SKM-1 (cell line): Measurements from ENCODE around the gene PPARD.

Experiments used
- DNase-seq: peaks from one replicate; lab custom pipeline; 2025; ENCODE audit not compliant: unreplicated experiment; lab: John Stamatoyannopoulos, UW

The PPARD gene

DNA sequence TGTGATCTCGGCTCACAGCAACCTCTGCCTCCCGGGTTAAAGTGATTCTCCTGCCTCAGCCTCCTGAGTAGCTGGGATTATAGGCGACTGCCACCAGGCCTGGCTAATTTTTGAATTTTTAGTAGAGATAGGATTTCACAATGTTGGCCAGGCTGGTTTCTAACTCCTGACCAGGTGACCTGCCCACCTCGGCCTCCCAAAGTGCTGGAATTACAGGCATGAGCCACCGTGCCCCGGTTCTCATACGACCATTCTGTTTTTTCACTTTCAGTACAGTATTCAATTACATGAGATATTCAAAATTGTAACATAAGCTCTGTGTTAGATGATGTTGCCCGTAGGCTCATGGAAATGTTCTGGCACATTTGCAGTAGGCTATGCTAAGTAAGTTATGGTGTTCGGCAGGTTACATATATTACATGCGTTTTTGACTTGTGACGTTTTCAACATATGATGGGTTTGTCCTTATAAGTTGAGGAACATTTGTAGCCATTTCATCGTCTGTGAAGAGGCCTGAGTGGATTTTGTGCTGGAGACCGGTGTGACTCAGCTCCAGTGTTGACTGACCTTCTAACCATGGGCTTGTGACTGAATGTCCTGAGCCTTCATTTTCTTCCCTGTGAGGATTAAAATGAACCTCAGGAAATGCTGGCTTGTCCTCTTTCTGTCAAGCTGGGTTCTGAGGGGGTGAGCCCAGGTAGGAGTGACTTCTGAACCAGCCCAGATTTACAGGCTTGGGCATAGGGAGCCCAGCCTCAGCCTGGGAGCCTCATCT lies 12.2 kb downstream of the PPARD start:
- no peak for DNase-seq

DNA sequence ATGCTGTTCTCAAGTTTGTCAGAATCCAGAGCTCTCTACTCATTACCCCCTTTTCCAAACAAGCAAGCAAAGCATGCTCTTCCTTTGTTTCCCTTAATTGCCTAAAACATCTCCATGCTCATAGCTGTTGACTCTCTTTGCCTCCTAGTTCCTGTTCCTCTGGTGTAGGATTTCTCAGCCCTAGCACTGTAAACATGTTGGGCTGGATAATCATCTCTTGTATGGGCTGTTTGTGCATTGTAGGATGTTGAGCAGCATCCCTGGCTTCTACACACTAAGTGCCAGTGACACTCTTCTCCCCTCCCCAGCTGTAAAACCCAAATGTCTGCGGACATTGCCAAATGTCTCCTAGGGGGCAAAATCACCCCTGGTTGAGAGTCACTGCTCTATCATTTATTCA lies 14.0 kb downstream of the PPARD start:
- no peak for DNase-seq

DNA sequence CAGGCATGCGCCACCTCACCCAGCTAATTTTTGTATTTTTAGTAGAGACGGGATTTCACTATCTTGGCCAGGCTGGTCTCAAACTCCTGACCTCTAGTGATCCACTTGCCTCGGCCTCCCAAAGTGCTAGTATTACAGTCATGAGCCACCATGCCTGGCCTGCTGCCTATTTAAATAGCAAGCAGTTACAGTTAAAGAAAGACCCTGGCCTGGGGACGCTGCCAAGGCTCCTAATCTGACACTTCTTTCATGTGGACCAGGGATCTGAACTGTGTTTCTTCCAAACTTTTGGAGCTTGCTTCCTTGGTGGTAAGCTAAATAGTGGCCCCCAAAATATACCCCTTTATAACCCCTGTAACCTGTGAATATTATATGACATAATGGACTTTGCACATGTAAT lies 15.3 kb downstream of the PPARD start:
- no peak for DNase-seq

DNA sequence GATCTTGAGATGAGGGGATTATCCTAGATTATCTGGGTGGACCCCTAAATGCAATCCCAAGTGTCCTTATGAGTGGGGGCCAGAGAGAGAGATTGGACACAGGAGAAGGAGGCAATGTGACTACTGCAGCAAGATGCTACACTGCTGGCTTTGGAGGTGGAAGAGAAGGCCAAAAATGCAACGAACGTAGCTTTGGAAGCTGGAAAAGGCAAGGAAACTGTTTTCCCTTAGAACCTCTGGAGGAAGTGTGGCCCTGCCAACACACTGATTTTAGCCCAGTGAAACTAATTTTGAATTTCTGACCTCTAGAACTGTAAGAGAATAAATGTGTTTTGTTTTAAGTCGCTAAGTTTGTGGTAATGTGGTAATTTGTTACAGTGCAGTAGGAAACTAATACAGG lies 15.7 kb downstream of the PPARD start:
- DNase-seq, result no peak

DNA sequence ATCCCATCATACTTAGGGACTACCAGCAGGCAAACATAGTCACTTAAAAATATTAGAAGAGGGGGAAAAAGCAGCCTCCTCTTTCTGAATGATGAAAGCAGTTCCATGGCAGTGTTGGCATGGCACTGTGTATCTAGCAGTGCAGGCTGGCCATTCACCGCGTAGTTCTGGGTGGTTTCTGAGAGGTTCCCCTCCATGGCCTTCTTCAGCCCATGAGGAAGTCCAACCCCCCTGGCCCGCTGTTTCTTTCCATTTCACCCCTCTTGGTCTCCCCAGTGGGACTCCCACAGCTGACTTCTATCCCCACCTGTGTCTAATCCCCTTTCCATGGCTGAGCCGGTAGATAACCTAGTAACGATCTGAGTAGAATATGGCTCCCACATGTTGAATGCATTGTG lies 17.0 kb downstream of the PPARD start:
- no peak for DNase-seq

DNA sequence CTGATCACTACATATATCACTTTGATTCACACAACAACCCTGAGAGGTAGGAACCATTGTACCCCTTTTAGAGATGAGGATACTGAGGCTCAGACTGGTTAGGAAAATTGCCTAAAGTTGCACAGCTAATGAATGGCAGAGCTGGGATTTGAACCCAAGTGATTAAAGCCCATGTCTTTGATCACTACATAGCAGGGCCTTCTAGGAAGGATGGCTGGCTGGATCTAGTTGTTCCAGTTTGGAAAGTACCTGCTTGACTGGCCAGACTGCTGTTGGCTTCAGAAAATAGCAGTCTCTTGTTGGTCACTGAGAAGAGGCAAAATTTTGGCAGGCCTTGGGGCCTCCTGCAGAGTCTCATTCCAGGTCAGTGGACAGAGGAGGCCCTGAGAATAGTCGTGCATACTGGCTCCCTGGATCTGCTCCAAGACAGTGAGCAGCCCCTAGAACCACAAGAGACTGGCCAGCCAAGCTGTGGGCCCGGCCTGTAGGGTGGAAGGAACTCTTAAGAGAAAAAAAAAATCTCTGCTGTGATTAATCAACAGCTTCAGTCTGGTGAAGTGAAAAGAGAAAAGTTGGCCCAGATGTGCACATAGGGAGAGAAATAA lies 17.5 kb downstream of the PPARD start:
- no peak for DNase-seq

DNA sequence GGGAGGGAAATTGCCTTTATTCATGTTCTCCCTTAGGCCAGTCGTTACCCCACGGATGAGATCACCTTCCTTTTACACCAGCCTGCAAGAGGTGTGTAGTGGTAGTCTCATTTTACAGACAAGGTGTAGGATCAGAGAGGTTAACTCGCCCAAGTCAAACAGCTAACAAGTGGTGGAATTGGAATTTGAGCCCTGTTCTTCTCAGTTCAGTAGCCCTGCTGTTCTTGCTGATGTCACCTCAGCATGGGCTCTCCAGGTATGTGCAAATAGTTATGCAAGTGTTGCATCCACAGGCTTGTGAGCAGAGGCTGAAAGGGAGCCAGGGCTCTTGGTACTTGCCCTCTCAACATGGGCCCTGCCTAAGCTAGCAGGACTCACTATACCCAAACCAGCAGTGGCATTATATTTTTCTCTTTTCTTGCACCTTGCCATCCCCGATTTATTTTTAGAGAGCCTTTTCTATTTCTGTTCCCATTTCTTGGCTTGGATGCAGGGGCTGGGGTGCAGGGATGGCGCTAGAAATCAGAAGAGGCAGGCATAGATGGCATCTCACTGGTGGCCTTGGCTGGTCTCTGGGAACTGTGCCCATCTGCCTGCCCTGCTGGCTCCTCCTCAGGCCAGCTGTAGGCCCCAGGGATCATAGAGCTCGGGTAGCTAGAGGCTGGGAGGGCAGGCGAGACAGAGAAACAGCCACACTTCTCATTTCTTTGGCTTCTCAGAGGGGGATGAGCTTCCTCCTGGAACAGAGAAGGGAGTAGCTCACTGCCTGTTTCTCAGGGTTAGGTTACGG lies 18.2 kb downstream of the PPARD start:
- no peak for DNase-seq

DNA sequence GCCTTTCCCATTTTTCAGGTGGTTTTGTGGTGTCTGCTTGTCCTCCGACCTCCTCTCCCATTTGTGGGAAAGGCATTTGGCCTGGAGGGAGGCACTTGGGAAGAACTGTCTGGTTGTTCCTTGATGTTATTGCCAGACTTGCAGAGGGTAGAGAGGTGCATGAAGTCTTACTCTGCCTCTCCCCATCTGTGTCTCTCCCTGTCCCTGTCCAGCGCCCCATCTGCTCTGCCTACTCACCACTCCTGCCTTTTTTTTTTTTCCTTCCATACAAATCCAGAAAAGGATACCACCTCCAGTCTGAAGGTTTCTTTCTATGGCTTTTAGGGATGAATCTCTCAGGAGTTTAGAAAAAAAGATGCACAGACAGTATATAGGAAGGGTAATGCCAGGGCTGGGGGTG lies 19.8 kb downstream of the PPARD start:
- no peak for DNase-seq

DNA sequence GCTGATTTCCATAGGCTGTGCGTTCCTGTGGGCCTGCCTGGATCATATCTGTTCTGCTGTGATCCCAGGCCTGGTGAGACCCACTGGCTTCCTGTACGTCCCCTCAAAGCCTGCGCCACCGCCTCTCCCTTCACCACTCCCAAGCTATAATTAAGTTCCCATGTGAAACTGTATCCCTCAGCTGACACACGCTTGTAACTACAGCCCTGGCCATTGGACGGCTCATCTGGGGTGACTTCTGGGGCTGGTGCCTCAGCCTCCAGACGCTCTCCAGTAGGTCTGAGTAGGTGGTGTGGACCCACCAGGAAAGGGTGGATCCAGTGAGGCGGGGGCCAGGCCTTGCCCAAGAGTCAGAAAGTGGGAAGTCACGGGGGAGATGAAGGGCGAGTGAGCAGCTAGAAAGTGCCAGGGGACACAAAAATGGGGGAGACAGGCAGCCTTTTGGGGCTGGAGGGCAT lies 21.0 kb downstream of the PPARD start:
- no peak for DNase-seq

DNA sequence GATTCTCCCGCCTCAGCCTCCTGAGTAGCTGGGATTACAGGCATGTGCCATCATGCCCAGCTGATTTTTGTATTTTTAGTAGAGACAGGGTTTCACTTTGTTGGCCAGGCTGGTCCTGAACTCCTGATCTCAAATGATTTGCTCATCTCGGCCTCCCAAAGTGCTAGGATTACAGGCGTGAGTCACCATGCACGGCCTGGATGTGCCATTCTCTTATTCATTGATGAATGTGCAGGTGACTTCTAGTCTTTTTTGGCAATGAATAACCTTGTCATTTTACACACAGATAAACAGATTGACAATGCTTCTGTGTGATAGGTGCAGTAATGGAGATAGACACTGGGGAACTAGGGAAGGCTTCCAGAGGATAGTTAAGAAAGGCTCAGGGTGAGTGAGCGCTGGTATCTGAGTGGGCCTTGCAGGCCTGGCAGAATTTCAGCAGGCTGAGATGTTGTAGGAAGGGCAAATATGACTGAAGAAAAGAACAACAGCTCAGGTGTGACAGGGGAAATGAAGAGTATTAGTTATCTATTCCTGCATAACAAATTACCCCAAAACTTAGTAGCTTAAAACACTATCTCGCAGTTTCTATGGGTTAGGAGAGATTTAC lies 23.3 kb downstream of the PPARD start:
- no peak for DNase-seq

DNA sequence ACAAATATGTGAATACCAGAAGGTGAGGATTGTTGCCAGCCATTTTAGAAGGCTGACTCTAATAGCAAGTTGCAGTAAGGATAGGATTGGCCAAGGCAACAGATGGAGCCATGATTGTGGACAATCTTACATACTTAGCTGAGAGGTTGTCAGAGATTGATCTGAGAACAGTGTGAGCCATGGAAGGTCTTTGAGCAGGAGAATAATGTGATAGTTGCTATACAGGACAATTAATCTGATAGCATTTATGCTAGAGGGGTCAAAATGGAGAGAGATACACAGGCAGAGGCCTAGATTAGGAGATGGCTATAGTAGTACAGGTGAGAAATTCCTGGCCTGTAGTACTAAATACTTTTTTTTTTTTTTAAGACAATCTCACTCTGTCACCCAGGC lies 23.8 kb downstream of the PPARD start:
- no peak for DNase-seq

DNA sequence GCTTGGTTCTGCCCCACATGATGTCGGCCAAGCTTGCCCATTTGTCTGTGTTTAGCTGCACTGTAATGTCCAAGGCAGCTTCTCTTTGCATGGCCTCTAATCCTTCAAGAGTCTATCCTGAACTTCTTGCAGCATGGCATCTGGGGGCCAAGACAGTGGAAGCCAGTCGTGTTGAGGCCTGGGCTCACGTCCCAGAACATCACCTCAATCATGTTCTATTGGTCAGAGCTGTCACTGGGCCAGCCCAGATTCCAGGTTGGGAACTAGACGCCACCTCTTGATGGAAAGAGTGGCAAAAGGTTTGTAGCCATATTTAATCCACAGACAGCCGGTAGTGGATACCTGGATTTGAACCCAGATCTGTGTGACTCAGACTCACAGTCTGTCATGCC lies 25.3 kb downstream of the PPARD start:
- no peak for DNase-seq

DNA sequence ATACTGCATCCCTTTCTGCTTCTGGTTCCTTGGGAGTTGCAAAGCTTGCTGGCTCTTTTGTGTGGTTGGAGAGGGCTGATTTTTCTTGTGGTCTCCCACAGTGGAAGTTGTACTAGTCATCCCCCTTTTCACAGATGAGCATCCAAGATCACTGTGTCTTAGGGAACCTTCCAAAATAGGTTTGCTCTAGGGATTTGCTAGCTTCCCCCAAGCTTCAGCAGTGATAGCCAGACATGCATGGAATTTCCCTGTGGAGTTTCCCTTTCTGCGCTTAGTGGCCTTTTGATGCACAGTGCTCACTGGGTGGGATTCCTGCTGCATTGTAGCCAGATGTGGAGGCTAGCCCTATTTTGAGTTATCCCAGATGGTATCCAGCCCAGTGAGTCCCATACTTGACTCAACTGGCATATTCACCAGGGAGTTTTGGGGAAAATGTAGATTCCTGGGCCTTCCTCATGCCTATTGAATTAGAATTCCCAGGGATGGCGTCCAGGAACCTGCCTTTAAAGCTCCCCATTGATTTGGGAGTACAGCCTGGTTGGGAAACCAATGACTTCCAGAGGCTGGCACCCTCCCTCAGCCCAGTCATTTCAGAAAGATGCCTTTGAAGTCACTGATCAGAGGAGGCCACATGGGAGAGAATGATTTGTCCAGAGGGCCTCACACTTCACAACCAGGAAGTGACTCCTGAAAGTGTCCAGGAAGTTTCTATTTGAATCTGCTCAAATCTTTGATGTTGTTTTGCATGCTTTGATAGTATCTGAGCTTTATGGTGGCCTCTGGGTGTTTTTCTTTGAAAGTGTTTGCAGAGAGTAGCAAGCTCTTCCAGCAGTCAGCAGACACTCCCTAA lies 25.9 kb downstream of the PPARD start:
- DNase-seq, result no peak

DNA sequence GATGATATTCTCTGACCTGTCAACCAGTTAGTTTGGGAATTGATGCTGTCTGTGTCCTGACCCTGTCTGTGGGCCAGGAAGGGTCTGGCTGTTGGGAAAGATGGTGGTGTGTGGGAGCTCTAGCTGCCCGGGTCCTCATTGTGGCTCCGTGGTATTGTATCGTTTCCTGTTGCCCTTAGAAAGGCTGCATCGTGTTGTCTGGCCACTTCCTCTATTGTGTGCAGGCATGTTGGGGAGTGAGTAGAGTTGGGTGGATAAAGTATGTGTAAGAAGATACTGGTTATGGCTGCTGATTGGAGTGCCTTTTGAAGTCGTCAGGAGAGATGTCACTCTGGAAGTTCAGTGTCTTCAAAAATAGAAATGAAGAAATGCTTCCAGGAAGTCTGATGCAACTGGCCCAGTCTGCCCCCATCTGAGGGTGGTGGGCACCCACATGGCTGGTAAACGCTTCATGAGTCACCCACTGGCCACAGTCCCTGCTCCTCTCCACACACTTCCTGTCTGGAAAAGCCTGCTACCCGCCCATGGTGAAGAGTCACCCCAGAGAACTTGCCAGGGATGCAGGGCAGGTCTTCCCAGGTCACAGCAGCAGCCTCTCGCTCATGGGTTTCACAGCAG lies 27.9 kb downstream of the PPARD start:
- peak; percentile 99 for DNase-seq

DNA sequence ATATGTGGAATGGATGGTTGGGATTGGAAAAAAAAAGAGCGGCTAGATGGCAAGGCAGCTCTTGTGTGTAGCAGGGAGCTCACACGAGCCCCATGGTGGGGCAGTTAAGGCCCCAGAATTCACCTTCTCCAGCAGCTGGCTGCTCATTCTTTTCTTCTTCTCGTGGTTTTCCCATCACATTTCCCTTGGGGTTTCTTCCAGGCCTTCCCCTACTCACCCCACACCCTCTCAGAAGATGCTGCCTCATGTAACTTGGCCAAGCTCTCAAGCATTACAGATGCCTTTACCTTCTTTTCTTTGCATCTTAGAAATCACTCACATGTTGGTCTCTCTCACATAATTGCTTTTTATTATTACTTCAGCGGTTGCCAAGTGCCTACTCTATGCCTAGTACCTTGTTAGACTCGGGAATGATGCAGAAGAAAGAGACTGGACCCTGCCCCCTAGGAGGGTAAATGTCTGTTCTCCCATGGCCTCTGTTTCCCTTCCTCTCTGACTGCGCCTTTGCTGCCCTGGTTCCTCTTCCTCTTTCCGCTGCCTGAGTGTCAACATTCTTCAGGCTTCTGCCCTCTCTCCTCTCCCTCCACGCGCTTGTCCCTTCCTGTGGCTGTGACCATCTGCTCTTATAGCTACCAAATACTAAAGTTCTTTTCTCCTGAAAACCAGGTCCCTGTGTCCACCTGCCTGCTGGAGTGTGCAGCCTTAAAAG lies 28.6 kb downstream of the PPARD start:
- DNase-seq, result peak; percentile 82

DNA sequence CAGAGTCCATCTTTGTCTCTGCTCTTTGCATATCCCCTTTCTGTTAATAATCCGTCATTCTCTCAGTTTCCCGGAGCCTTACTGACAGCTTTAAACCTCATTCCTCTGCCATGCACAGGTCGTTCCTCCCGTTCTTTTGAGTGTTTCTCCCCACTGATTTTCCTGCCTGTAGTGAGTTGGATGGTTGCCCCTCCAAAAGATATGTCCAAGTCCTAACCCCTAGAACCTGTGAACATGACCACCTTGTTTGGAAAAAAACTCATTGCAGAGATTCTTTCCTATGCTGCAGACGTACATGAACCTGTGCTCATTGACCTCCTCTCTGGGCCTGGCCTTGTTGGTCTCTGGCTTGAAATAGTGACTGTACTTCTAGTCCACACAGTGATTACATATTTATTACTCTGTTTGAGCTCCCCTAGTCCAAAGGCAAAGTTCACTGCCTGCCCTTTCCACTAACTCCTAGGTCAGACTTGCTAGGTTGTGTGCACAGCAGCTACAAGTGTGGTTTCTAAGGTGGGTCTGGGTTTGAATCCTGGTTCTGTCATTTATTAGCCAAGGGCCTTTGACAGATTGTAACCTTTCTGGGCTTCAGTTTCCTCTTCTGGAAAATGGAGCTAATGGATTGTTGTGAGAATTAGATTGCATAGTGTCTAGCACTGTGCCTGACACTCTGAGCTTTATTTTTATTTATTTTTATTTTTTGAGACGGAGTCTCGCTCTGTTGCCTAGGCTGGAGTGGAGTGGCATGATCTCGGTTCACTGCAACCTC lies 29.3 kb downstream of the PPARD start:
- DNase-seq, result no peak

DNA sequence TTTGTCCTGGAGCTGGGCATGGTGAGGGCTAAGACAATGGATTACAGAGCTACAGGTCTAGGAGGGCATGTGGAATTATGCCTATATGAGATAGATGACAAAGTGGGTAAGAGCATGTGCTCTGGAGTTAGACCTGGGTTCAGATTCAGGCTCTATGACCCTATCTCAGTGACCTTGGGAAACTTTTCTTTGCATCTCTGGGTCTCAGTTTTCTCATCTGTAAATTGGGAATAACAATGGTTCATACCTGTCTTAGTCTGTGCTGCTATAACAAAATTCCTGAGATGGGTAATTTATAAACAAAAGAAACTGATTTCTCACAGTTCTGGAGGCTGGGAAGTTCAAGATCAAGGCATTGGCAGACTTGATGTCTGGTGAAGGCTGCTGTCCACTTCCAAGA lies 30.3 kb downstream of the PPARD start:
- DNase-seq, result no peak

DNA sequence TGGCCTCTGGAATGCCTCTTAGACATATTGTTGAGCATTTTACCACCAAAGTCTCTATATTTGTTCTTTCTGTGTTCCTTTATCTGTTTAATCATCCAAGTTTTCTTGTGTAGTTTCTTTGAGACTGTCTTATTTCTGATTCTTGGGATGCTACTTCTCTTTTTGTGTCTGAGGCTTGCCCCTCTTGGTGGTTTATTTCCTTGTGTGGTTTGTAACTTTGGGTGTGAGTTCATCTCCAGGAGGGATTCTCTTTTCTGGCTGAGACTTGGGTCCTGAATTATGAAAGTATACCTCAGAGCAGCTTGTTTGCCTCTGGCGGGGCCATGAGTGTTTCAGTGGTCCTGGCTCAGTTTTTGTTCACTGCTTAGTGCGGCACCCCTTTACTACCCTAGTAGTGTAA lies 33.9 kb downstream of the PPARD start:
- peak; percentile 61 for DNase-seq

DNA sequence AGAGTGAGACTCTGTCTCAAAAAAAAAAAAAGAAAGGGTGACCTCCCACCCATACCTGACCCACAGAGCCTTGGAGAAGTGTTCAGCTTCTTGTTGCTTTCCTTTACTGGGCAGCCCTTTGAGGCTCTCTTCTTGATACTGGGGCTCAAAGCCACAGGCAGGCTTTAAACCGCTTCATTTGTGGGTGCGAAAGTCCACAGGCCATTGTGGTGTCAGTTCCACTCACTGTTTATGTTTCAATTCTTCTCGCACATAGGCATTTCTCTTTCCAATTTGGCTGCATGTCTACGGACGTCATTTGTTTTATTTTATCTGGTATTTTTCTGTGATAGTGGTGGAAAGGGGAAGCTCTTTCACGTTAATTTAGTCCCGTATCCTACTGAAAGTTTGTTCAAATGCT lies 34.6 kb downstream of the PPARD start:
- no peak for DNase-seq
